Head of caudate nucleus (tissue), 42 donors: ENCODE measurements around the gene ASTN2.
A peak's percentile ranks its signal among the peaks of the same experiment; 100 is the strongest.

Experiments
- DNase-seq, 42 donors: peaks; one replicate each; pipeline versions ENCODE4 v3.0.0 to v3.0.0-alpha.2; 2020 to 2021; ENCODE audit warnings: mixed read lengths in 7 of 42
- intact Hi-C: fragments of 100-400 bp; cut with DNase I; formaldehyde crosslinking; loops from one replicate; pipeline ENCODE4 v1.15.0; 2022

Gene ASTN2

DNA sequence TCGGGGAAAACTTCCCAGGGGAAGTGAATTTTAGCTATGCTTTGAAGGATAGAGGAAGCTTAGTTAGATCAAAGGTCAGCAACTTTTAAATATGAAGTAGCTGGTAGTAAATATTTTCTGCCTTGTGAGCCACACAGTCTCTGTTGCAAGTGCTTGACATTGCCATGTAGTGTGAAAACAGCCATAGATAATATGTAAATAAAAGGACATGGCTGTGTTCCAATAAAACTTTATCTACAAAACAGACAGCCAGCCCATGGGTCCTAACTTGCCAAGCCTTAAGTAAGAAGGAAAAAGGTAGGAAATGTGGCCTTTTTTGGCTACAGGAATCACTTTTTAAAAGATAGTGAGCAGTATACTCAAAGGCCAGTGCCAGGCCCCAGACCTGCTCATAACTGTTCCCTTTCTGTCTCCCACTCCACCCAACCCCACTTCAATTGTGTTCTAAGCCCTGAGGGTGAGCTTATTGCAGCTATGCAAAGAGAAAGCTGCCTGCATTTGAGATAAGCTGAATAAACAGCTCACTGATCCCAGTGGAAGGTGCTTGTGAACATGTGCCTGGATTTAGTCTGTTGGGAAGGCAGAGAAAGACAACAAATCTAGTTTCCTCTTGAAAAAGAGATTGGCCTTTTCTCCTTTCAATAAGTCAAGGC is 840.7 kb downstream of the ASTN2 start:
- no peak for DNase-seq
- intact Hi-C loops: loop anchor here (5.0 to 10.0 kb wide), 3 partner anchors 83 to 982 kb away; partner anchors contain the start of gene PAPPA

DNA sequence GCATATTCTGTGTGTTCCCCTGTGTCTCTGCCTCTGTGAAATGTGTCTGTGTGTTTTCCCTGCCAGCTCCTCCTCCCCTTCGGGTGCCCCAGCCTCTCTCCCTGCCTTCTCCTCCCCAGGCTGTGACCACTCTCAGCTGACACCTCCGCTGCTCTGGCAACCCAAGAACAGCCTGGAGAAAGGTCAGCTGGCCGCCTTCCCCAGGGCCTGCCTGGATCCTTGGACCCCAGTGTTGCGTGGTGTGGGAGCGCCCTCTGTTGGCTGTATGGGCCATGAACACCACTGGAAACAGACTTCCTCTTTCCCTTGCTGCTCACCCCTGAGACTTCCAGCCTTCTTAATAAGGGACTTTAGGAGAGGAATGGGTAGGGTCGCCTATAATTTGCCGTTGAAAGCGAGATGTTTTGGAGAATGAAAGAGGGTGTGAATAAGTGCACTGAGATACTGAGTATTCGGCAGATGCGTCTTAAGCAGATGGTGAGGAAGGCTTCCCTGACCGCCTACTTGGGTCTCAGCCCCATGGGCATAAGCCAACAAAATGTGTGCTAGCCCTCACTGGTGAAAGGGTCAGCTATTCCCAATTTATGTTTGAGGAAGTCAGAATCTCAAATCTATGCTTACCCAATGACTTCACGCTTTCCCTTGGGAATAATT is 842.6 kb downstream of the ASTN2 start:
- peak; percentile 33 to 90 (median 78) for DNase-seq
- intact Hi-C loops: loop anchor here (5.0 to 10.0 kb wide), 3 partner anchors 85 to 980 kb away; partner anchors contain the start of gene PAPPA

DNA sequence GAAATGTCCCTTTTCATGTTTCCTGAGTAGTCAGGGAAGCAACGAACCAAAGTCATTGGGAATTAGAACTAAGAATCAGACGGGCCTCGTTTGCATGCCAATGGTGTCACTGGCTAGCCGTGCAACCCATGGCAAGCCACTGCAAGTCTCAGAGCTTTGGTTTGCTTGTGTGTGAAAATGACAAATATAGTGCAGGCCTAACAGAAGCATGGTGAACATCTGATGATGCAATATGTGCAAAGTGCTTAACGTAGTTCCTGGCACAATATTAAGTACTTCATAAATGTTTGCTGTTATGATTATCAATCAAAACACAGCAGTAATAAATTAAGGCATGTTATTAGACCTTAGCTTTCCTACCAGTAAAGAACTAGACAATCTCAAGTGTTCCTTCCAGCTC is 845.7 kb downstream of the ASTN2 start:
- DNase-seq: no peak
- intact Hi-C loops: no loop called here

DNA sequence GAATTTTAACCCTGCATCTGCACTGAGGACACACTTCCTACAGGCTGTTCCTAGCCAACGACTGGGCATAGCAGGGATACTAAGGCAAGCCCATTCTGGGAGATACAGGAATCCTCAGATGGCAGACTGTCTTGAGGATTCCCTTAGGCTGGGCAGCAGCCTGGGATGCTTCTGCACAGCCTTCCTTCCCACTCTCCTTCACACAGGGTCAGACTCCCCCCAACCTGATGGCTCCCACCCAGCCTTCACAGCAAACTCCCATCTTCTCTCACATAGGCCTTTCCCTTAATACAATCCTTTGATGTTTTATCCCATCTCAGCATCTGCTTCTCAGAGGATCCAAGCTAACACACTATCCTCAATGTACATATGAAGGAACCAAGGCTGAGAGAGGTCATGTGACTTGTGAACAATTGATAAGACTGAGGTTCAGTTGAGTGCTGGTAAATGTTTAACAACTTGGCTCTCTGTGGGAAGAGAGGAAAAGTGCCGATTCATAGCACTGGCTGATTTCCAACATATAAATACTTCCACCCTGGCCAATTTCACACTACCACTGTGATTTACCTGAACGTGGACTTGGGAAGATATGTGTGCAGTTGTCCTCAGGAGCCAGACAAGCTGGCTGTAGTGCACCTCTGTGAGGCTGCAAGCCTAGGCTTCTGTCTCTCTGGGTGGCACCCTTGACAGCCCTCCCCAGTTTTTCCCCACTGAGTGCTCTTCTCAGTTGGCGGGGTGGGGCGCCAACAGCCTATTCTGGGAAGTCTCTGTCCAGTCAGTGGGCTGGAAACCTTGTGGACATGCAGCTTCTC is 848.0 kb downstream of the ASTN2 start:
- DNase-seq: no peak
- intact Hi-C loops: no loop called here

DNA sequence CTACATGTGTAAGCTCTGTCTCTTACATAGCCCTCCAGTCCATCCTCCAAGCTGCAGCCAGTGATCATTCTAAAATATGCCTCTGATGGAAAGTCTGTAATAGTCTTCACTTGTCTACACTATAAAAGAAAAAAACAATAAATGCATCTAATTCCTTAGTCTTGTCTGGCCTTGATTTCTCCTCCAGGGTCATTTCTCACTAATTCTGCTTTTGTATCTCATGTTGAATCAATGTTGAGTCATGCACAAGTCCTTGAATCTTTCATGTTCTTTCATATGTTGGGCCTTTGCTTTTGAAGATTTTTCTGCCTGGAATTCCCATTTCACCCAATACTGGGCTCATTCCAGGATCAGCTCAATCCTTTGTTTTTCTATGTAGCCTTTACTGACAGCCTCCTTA is 848.9 kb downstream of the ASTN2 start:
- intact Hi-C loops: no loop called here
- DNase-seq: no peak

DNA sequence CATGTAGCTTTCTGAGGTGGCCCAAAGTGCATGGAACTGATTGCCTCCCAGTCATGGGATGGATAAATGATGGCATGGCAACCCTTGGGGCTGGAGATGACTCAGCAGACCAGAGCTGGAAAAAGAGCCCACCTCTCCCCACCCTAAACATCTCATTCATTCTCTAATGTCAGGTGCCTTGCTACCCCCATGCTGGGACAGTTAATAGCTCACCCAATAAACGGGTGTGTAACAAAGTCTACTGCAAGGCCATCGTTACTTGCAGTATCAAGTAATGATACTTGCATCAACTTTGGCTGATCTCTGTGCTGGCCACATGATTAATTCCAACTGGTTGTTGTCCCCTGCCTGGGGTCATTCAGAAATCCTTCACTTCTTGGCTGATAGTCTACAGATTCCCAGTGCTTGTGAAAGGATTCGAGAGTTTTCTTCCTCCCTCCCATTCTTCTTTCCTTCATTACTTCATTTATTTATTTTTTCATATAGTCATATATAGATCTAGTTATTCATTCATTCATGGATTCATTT is 850.5 kb downstream of the ASTN2 start:
- intact Hi-C loops: no loop called here
- no peak for DNase-seq

DNA sequence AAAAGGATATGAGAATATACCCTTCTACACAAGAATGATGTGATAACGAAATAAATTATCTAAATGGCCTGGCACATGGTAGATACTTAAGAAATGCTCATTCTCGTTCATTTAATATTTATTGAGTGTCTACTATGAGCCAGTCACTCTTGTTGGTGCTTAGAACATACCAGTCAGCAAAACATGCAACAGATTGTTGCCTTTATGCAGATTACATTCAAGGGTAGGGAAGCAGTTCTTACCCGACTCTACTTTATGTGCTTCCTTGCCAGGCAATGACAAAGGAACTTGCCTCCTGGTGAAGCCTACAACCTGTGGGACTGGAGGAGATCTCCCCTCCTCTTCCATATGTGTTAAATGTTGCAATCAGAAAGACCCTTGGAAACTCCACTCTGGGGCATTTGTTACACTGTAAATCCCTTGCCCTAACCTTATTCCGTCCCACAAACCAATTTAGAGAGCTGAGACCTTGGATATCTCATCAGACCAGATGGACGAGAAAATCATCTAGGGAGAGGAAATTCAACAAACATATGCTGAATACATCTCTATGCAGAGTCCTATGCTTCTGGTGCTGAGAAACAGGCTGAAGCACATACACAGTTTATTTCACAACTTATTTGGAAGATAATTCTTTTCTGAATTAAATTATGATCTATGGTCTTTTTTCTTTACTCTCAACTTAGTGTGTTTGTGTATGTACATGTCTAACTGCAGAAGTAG is 855.9 kb downstream of the ASTN2 start:
- peak in 1 of 42 donors; percentile 2 for DNase-seq
- intact Hi-C loops: no loop called here

DNA sequence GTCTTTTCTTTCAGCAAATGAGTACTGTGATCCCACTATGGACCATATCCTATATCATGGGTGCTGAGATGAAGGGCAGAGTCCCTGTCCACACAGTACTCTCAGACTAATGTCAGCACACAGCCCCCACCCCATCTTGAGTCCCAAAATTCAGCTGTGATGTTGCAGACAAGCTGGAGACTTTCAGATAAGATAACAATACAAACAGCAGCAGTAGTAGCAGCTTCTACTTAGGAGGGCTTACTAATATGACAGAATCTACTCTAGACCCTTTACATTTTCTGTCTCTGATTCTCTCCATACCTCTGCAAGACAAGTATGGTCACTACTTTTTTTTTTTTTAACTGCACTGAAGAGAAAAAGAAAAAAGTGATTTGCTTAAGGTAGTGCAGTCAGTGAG is 856.8 kb downstream of the ASTN2 start:
- DNase-seq: peak in 1 of 42 donors; percentile 16
- intact Hi-C loops: no loop called here

DNA sequence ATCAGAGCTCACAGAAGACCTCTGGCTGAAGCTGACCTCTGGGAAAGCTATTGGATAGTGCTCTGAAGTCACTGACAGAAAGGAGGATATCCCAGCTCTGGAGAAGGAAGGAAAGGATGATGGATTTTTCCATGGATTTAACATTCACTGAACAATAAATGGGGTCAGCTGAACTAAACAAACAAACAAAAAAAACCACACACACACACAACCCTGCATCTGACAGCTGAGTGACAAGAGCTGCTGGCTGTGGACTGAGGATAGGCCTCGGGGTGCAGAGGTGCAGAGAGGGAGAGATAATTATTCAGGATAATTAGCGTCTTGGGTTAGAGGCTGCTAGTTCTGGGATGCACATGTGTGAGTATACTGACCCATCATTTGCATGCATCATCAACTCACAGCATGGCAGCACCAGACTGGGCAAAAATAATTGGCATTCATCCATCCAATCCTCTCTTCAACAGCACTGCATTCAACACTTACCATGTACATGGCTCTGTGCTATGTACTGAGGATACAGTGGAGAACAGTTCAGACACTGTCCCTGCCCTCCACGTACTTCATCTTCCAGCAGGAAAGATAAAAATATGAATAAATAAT is 859.2 kb downstream of the ASTN2 start:
- DNase-seq: peak in 1 of 42 donors; percentile 17
- intact Hi-C loops: no loop called here

DNA sequence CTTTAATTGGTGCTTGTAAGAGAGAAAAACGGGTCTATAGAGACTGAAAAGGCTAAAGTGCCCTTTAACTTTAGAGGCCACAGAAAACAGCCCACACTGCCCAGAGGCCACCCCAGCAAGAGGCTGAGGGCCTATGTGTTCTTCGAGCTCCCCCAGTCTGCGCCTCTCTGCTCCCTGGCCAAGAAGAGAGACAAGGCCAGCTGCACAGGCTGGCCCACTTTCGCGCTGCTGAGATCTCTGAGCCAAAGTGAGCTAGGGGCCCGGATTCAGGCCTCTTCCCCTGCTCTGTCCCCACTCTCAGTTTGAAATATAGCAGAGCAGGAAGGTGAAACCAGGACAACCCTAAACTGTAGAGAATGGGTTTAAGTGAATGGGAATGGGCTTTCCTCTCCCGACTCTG is 859.7 kb downstream of the ASTN2 start:
- intact Hi-C loops: no loop called here
- peak in 14 of 42 donors; percentile 9 to 53 (median 19) for DNase-seq

DNA sequence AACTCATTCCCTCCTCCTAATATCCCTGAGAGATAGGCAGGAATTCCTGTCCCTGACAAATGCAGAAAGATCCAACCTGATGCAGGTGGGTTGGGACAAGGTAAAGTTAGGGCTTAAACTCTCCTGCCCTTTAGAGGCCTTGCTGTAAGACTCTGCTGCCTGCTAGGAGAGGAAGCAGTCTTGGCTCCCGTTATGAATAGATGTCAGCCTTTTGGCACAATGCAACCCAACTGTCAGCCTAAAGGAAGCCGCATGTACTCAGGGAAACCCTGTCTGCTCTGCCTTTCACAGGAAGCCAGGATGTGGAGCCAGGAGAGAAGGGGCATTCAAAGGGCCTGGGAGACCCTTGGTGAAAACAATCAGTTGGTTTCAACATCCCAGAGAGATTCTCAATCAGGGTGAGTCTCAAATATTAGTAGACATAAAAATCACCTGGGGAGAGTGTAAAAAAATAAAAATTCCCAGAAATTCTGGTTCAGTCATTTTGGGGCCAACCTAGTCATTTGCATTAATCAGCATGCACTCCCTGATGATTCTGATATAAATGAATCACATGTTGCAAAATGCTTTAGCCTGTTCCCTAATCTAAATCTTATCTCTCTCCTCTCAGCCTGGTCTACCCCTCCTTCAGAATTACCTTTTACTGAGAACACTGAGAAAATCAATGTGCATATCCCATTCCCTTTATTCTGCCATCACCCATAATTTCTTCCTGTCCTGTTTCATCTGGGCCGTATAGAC is 864.0 kb downstream of the ASTN2 start:
- intact Hi-C loops: no loop called here
- DNase-seq: peak in 4 of 42 donors; percentile 4 to 40 (median 12)

DNA sequence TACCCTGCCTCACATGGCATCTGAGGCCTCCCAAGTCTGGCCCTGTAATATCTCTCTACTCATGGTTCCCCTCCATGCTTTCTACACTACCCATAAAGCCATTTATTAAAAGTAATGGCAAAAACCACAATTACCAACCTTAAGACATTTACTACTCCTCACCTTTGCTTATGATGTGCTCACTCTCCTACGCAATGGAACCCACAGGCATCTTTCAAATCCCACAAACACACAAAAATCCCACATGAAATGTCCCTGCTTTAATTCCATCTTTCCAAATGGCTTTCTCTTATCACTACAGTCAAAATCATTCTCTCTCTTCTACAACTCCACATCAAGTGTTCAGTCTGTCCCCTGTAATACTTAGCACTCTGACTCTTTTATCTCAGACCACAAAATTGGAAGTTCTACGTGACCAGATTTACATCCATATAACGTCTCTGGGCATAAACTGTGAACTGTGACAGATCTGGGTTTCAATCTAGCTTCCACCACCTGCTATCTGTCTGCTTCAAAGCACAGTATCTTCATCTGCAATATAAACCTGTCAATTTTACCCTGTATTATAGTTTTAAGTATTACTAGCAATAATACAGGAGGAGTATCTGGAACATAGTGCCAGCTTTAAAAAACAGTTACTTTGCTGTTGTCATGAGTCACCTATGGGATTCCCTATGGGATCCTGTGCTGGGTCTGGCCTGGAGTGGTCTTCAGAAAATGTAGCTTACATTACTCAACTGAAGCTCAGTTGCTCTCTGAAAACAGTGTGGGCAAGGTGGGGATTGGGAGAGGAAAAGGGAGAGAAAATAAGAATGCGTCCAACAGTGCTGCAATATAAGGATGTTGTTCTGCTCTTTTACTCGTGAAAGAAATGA is 864.8 kb downstream of the ASTN2 start:
- intact Hi-C loops: no loop called here
- DNase-seq: no peak

DNA sequence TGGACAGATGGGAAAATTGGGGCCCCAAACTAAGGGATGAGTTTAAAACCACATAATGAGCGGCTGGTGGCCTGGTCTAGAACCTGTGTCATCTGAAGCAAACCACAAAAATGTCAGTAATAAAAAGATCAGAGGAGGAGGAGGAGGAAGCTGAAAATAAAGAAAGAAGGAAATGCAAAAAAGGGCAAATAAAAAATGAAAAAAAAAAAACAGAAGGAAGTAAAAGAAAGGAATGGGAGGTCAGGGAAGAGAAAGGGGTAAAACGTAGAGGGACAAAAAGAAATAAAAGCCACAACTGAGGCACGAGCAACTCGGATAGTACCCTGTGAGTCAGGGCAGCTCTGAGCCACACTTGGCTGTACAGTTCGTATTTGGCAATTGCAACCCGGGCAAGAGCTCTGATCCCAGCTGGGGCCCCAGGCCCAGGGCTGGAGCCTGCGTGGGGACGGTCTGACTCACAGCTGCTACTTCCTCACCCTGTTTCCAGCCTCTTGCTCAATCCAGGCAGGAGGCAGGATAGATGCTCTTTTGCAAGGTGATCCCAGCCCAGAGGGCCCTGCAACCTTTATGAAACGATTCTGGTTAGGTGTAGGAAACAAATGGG is 865.7 kb downstream of the ASTN2 start:
- intact Hi-C loops: no loop called here
- peak in 18 of 42 donors; percentile 12 to 83 (median 38) for DNase-seq

DNA sequence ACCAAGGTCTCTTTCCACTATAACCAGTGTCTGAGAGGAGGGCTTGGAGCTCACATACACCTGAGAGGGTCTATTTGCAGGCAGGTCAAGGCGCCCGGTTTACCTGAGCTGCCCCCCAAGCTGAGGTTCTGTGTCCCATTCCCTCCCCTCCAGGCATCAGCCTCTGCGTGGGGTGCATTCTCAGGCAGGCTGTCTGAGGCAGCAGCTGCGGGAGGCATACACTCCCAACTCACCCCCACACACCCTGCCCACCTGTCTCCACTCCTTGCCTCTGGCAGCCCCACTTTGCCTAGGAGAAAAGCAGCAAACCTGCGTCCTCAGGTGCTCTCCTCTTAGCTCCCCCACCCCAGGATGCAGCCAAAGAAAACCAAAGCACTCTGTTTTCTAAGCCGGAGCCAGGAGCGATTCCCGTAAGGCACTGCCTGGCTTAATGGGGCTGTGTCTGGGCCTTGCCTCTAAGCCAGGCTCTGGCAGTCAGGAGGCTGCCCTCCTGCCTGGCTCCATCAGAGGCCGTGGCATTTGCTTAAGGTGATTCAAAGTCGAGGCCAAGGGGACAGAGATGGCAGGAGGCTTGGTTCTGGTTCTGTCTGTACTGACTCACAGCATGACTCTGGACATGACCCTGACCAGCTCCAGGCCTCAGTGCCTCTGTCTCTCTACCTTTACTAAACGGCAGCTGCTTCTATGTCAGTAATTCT is 867.0 kb downstream of the ASTN2 start:
- peak in 41 of 42 donors; percentile 25 to 86 (median 61) for DNase-seq
- intact Hi-C loops: no loop called here

DNA sequence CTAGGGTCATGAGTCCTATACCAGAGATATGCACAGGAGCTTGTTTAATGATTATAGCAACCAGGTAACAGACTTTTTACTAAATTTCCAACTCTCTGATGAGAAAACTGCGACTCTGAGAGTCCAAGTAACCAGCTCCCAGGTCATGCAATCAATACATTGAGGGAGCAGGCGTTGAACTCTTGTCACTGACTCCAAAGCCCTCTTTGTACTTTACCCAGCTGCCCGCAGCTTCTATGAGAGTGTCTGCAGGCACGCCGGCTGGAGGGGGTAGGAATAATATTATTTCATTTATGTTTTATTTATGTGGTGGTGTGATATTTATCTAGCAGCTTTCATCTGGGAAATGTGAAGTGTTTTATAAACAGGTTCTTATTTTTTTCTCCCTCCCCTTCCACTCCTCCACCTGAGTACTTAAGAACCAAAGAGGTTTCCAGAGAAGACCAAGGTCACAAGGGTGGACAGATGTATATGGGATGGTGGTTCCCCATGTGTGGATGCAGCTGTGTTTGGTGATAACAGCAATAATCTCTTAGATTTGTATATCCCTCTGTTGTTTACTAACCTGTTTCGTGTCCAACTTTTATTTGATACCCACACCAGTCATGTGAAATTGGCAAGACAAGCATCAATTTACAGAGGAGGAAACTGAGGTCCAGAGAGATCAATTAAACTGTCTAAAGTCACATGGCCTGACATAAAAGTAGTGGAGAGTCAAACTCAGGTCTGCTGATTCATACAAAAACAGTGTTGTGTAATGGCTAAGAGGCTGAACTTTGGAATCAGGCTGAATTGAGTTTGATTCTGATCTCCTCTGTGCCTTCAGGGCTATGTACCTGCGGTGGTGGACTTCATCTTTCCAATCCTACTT is 867.9 kb downstream of the ASTN2 start:
- intact Hi-C loops: no loop called here
- peak in 1 of 42 donors; percentile 15 for DNase-seq
